NCI-H2227 (cell line): ENCODE data around the gene CDHR5.

Source experiments
- DNase-seq: peaks from one replicate; lab custom pipeline; 2025; ENCODE audit not compliant: unreplicated experiment; lab: John Stamatoyannopoulos, UW

CDHR5 gene

GRCh38 chr11:646214-646613 lies 21.5 kb upstream of the CDHR5 start:
- no peak for DNase-seq

DNA sequence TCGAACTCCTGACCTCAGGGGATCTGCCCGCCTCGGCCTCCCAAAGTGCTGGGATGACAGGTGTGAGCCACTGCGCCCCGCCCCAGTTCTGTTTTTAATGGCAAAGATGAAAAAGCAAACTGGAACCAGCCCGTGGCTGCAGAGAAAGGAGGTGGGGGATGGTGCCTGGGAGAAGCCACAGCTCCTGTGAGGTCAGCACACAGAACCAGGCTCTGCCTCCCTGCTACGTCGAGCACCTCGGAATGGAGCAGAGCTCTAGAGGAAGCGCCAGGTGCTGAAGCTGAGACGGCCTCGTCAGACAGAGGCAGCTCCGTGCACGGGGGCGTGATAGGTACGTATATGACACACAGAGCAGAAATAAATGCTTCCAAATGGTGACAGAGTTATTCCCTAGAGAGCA lies 20.8 kb upstream of the CDHR5 start:
- DNase-seq: peak; percentile 59

DNA sequence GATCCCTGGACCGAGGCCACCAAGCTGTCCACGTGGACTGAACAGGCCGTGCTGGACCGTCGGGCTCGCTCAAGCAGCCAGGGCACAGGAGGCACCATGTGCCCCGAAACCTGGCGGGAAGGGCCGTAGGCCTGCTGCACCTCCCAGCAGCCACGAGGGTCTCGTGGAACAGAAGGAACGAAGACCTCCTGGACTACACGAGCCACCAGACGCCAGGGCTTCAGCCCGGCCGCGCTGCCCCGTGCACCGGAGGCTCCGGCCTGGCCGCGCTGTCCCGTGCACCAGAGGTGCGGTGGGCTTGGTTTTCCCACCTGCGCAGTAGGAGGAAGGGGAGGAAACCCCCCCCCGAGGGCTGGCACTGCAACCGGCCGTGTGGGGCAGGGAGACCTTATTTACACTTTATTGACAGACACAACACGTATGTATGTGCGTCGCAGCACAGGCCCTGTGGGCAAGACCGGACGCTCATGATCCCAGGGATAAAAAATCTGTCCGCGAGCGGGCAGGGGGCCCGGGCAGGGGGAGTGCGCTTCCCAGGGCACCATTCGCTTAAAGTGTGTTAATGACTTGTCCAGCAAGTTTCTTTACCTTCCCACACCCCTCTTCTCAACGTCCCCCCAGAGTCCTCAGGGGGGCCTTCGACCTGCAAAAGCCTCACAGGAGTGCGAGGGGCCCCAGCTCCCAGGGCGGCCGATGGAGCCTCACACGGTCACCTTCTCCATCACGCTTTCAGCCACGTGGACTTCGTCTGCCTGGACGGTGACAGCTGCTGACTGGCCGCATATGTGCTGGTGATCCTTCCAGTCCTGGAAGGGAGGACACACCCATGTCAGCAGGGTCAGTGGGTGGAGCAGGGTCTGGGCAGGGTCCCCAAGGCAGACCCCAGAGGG lies 19.3 kb upstream of the CDHR5 start:
- no peak for DNase-seq

GRCh38 chr11:643366-643765 lies 18.6 kb upstream of the CDHR5 start:
- DNase-seq: no peak

DNA sequence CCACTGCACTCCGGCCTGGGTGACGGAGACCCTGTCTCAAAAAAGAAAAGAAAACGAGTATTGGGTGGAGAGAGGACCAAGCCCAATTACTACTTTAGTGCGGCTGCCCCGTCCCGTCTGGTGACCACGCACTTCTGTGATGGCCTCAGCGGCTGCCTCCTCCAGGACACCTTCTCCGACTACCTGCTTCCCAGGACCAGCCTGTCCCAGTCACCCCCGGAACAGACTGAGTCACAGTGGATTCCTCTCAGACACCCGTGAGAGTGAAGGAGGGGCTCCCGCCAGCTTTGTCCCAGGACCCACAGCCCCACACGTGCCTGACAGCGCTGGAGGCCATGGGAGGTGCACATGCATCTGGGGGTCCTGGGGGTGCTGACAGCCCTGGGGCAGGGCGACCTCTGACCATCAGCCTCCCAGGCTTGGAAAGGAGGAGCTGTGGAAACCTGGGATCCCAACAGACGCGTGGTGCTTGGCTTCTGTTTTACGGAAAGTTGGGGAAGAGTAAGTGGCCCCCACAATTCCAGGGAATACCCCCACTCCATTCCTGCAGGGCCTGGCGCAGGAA lies 17.1 kb upstream of the CDHR5 start:
- no peak for DNase-seq

- DNase-seq: no peak
Measured at GRCh38 chr11:640021-640706, 15.4 kb upstream of the CDHR5 start.

- DNase-seq: no peak
Measured at GRCh38 chr11:639332-639955, 14.7 kb upstream of the CDHR5 start.

DNA sequence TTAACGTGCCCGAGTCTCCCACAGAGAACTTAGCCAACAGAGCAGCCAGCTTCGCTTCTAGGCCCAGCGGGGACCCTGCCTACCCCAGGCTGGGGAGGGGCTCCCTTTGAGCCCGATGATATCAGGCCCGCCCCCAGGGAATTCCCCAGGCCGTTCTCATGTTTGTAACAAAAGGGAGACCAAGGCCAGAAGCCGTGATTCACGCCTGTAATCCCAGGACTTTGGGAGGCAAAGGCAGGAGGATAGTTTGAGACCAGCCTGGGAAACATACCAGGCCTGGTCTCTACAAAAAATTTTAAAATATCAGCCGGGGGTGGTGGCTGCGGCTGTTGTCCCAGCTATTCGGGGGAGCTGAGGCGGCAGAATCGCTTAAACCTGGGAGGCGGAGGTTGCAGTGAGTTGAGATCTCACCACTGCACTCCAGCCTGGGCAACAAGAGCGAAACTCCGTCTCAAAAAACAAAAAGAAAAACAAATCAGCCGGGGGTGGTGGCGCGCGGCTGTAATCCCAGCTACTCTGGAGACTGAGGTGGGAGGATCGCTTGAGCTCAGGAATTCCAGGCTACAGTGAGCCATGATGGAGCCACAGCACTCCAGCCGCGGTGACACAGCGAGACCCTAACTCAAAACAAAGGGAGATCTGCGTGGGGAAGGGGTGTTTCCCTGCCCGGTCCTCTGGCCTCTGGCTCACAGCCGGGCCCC lies 14.0 kb upstream of the CDHR5 start:
- DNase-seq: no peak

DNA sequence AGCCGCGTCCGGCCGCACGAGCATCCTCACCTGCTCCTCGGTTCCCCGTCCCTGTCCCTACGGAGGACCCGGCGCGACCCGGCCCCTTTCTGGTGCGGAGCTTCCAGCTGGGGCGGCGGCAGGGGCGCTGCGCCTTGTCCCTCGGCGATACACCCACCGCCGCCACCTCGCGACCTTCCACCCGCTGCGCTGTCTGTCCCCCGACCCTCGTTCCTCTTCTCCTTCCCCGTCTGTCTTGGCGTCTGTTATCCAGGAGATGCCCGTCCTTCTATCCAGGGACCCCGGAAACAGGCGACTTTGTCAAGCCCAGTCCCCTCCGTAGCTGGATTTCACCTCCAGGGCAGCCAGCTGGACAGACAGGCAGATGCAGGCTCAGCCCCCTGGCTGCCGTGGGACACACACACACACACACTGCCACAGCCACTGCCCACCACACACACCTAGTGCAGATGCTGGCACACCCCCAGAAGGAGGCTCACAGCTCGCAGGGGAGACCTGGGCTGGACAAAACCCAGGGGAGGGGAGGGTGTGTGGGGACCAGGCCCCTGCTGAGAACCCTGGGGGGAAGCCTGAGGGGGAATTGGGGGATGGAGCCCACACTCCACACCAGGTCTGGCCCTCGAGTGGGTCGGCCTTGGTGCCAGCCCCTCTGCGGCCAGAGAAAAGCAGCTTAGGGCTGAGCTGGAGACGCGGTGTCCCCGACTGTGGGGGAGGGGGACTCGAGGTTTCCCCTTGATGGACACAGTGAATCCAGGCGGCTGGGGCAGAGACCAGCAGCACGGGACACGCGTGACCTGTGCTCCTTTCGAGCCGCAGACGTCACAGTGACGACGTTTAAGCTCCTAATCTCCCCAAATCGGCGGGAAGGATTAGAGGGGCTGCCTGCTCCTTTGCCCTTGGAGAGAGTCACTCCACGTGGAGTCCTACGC lies 13.1 kb upstream of the CDHR5 start:
- no peak for DNase-seq

DNA sequence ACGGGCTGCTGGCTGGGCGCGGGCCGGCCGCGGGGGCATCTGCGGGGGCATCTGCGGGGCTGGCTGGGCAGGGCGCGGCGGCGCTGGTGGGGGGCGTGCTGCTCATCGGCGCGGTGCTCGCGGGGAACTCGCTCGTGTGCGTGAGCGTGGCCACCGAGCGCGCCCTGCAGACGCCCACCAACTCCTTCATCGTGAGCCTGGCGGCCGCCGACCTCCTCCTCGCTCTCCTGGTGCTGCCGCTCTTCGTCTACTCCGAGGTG lies 12.5 kb upstream of the CDHR5 start:
- no peak for DNase-seq

DNA sequence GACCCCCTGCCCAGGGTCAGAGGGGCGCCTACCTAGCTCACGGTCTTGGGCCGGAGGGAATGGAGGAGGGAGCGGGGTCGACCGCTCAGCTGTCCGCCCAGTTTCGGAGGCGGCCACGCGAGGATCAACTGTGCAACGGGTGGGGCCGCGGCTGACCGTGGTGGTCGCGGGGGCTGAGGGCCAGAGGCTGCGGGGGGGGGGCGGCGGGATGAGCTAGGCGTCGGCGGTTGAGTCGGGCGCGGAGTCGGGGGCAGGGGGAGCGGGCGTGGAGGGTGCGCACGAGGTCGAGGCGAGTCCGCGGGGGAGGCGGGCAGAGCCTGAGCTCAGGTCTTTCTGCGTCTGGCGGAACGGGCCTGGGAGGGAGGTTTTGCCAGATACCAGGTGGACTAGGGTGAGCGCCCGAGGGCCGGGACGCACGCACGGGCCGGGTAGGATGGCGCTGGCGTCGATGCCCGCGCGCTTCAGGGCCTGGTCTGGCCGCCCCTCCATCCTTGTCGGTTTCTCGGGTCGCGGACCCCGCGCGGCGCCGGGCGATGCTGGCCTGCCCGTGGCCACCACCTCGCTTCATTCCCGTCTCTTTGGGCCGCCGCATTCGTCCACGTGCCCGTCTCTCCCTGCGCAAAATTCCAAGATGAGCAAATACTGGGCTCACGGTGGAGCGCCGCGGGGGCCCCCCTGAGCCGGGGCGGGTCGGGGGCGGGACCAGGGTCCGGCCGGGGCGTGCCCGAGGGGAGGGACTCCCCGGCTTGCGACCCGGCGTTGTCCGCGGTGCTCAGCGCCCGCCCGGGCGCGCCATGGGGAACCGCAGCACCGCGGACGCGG lies 12.0 kb upstream of the CDHR5 start, which contains the start of gene DRD4:
Gene DRD4 (plus strand): TSS at position 759 of the 822 bp plus-strand sequence. CDS start 36 bp downstream, at position 795.
- DNase-seq: no peak

DNA sequence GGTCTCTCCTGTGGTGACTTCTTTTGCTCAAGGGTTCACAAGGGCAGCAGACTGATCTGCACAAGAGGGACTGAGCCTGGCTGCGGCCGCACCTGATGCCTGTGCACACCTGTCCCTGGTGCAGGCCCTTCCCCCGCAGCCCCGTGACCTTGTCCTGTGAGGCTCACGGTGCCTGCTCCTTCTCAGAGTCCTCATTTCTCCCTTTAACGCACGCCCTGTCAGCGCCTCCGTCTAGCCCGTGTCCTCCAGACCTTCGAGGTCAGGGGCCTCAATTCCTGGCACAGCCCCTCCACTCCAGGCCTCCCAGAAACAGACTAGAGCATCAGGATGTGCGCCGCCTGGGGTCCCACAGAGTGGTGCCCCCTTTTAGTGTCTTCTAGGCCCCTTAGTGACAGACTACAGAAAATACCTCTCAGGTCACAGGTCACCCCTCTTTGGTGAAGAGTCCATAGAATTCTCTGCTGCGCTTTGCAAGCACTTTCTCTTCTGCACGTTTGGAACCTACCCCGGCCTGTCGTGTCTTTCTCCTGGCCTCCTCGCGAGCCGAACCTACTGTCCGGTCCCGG lies 11.3 kb upstream of the CDHR5 start:
- no peak for DNase-seq

DNA sequence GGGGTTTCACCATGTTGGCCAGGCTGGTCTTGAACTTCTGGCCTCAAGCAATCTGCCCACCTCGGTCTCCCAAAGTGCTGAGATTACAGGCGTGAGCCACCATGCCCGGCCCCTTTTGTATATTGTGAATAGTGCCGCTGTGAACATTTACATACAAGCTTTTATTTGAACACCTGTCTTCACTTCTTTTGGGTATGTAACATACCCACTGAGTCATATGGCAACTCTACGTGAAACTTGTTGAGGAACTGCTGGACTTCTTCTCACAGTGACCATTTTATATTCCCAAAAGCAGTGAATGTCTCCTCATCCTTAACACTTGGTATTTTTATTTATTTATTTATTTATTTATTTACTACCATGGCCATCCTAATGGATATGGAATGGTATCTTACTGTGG lies 6.1 kb upstream of the CDHR5 start:
- DNase-seq: no peak

DNA sequence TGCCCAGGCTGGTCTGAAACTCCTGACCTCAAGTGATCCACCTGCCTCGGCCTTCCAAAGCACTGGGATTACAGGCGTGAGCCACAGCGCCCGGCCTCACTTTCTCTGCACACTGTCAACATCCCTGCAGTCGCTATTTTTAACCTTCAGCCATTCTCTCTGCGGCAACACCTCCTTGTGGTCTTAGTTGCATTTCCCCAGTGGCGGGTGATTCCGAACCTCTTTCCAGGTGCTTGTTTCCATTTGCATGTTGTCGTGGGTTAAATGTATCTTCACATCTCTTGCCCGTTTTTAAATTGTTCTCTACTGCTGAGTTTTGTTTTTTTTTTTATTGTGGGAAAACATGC lies 4.5 kb upstream of the CDHR5 start:
- no peak for DNase-seq

- DNase-seq: no peak
Measured at GRCh38 chr11:628056-628455, 3.3 kb upstream of the CDHR5 start.

- DNase-seq: no peak
Measured at GRCh38 chr11:627308-627576, 2.5 kb upstream of the CDHR5 start.

DNA sequence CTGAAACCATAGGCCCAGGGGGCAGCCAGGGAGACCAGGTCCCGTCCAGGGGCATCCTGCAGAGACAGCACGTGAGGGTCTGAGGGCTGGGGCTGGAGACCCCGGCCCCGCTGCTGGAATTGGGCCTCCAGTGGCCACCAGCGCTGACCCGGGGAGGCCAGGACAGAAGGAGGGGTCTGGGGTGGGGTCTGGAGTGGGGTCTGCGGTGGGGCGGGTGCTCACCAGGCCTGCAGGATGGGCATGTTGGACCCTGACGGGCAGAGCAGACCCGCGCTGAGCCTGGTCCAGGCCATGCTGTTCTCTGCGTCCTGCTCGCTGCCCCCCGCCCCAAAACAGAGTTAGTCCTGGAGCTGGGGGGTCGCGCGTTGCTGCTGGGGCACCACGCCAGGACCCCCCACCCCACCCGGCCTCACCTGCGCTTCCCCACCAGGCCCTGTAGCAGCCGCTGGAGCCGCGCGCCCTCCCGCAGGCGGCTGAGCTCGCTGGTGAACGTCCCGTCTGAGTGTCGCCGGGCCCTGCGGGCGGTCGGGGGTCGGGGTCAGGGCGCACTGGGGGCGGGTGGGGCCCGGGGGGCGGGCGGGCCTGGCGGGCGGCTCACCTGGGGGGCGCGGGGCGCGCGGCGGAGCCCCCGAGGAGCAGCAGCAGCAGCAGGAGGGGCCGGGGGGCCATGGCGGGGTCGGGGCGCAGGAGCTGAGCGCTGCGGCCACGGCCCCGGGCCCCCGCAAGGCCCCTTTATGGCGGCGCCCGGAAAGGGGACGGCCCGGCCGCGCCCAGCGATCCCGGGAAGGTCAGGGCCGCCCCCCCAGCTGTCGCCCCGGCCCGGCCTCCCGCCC lies 1.9 kb upstream of the CDHR5 start, which contains the start of gene SCT:
Gene SCT (minus strand): TSS at position 707 of the 833 bp plus-strand sequence. CDS start 38 bp downstream, at position 669.
- no peak for DNase-seq

- no peak for DNase-seq
Measured at GRCh38 chr11:625636-626268, 997 bp upstream of the CDHR5 start.
